ENCODE data around the gene TMEM178A. TPM values are rescaled to one million over a fixed set of nuclear protein-coding genes. Genes with fewer than 3 reads are reported as not detected.
"Not testable (repeated sequence)": the region's sequence is repeated elsewhere in the genome, so short reads cannot be mapped to it uniquely, and the experiment has no call there.

The TMEM178A gene
- 15.2 TPM for polyA plus RNA-seq (ENCODE audit: insufficient read length)

DNA sequence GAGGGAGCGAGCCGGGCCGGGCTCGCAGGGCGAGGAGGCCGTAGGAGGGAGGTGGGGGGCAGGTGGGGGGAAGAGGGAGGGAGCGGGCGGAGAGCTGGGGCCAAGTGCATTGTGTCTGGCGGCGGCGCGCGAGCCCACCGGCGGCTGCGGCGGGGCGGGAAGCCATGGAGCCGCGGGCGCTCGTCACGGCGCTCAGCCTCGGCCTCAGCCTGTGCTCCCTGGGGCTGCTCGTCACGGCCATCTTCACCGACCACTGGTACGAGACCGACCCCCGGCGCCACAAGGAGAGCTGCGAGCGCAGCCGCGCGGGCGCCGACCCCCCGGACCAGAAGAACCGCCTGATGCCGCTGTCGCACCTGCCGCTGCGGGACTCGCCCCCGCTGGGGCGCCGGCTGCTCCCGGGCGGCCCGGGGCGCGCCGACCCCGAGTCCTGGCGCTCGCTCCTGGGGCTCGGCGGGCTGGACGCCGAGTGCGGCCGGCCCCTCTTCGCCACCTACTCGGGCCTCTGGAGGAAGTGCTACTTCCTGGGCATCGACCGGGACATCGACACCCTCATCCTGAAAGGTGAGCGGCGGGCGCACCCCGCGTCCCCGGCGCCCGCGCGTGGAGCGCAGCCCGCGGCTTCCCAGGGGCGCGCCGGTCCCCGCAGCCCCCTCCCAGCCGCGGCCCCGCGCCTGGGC, at the start of gene TMEM178A:
TSS of gene TMEM178A (plus strand) at position 107 of the 680 bp plus-strand sequence. CDS start at position 165, 58 bp downstream.
- DNase-seq = peak; percentile 17

DNA sequence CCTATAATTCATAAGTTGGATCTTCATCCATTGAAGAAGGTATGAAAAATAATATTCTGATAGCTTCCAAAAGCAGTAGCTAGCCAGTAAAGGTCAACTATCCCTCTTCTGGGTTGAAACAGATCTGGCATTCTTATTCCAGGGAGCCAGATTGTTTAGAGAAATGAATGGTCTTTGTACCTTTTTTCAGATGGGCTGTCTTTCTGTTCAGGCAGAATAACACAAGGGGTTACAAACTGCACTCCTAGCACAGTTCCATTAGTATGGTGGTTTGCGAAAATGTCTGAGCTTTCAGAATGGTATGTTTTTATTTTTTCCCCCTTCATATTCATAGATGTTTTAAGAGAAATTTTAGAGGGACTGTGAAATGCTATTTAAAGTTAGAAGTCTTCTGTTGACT, 47.5 kb upstream of the TMEM178A start:
- DNase-seq = no peak

DNA sequence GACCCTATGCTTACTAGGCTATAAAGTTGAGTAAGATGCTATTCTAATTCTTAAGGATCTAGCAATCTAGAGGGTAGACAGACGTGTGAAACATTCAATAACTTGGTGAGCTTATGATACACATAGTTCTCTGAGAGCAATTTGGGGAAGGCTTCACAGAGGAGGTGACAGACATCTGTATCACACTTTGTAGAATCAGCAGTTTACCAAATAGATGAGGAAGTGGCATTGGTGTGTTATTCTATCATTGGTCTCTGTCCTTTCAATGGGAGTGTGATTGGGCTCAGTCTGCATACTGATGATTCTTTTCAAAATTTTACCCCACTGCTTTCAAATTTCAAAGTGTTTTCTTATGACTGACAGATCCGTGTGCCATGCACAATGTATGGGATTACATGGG, 47.0 kb upstream of the TMEM178A start:
- no peak for DNase-seq

DNA sequence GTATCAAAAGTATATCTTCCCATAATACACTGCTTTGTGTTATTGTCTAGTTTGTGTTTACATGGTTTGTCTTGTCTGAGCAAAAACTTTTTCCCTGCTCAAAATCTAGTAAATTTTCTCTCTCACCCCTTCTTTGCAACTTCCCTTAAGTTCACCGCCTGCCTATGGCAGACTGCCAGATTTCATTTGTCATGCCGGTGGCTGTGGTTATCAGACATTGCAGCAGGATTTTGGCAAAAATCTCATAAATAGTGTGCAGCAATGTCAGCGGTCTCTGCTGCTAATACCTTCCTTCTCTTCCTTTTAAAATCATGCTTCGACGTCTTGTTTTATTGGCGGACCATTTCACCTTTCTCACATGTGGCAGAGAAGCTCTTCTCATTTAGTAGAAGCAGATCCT, 45.6 kb upstream of the TMEM178A start:
- DNase-seq = no peak

DNA sequence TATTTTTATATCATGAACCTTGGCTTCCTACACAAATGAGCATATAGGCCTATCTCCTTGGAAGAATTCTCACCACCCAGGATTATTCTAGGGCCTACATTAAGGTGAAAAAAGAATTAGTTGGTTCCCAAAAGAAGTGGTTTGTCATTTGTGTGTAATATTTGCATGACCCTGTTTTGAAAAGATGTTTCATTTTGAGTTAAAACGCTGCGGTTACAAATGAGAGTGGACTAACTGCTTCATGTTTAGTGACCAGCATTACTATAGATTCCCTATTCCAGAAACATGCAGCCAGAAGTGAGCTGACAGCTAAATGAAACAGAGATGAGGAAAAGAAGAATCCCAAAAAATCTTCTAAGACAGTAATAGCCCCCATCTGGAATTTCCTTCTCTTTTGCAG, 44.1 kb upstream of the TMEM178A start:
- no peak for DNase-seq

DNA sequence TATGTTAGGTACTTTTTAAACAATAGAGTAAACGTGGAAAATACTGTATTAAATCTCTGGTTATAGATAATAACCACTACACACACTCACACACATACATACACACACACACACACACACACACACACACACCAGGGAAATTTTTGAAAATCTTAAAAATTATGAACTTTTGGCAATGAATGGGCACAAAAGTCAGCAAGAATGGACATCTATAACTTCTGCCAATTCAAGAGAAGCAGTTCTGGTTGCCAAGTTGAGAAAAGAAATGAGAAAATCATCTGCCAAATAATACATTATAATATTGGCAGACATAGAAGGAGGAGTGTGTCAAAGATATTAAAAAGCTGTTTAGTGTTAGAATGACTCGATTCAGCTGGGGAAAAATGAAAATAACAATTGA, 42.9 kb upstream of the TMEM178A start:
- DNase-seq = no peak

DNA sequence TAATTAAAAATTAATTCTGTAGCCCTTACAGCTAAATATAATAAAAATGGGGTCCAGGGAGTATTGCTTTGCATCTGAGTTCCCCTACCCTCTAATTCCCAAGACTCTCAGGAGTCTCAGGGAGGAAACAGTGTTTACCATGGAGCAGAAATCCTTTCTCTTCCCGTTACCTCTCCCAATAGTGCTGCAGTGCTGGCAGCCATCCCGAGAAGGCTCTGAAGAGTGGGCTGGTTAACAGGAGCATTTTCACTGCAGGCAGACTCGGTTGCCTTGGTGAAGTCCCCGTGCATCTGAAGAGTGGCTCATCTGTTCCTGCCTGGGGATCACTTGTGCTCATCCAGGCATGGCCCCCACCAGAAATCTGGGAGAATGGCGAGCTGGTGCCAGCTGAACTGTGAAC, 41.8 kb upstream of the TMEM178A start:
- peak; percentile 49 for DNase-seq

DNA sequence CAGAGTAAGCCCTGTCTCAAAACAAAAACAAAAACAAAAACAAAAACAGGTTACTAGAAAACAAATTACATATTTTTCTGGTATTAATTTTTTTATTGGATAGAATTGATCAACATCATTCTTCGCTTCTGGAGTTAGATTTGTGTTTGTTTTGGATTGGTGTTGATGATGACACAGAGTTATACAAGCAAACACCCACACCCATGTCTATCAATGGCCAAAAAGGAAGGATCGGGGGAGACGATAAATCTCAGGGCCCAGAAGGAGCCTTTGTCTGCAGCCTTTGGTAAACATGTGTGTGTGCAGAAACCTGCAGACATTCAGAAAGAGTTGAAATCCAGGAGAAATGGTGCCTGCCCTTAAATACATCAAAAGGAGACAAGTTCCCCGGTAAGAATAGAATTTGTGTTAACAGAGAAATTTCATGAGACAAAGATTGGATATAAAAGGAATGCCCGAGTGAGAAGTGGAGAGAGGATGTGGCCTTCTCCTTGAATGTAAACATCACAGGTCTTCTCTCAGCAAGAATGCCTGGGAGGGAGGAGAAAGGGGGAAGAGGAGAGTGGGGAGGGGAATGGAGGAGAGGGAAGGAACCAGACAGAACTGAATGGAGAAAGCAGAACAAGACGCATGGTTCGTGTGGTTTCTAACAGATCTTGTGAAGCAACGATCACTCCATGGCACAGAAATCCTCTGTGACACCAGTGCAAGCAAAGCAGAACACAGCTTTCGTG, 40.4 kb upstream of the TMEM178A start:
- DNase-seq = no peak

DNA sequence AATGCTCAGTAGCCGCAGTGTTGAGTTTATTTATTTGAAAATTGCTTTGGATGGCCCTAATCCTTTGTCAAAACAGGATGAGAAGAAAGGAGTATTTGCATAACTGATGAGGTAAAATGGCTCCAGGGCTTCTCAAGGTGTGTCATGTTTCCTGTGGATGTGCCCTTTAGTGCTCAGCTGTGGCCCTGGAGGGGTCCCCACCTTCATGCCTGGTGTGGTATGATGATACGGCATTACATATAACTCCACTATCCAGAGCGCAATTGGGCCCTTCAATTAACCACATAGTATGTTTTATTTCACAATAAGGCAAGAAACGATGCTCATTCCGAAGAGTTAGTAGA, 39.8 kb upstream of the TMEM178A start:
- DNase-seq = no peak

DNA sequence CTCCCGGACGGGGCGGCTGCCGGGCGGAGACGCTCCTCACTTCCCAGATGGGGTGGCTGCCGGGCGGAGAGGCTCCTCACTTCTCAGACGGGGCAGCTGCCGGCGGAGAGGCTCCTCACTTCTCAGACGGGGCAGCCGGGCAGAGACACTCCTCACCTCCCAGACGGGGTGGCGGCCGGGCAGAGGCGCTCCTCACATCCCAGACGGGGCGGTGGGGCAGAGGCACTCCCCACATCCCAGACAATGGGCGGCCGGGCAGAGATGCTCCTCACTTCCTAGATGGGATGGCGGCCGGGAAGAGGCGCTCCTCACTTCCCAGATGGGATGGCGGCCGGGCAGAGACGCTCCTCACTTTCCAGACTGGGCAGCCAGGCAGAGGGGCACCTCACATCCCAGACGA, 37.4 kb upstream of the TMEM178A start:
- not testable (repeated sequence) for DNase-seq

DNA sequence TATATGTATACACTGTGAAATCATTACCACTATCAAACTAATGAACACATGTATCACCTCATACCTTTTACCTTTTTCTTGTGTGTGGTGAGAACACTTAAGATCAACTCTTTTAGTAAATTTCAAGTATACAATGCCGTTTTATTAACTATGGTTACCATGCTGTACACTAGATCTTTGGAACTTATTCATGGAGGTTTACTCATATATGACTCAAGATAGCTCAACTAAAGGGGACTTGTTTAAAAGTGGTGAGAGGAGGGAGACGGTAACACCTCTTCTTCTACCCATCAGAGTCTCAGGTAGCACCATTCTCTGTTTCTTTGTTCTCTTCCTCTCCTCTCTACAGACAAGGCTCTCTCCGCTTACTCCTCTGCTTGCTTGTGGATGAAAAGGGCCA, 36.1 kb upstream of the TMEM178A start:
- DNase-seq = no peak

DNA sequence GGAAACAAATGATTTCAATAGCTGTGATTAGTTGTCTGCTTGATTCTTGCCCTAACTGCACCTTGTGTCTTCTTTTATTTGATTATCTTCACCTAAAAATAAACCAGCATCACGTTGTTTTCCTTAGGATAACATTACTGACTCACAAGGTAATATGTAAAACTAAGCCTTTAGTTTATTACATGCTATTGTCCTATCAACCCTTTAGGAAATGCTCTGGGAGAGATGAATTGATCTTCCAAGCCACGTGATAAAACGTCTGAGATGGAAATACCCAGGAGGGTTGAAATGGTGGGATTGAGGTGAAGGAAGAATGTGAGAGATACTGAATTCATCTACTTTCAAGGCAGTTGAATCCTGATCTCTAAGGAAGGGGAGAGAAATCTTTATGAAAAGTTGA, 34.5 kb upstream of the TMEM178A start:
- no peak for DNase-seq

DNA sequence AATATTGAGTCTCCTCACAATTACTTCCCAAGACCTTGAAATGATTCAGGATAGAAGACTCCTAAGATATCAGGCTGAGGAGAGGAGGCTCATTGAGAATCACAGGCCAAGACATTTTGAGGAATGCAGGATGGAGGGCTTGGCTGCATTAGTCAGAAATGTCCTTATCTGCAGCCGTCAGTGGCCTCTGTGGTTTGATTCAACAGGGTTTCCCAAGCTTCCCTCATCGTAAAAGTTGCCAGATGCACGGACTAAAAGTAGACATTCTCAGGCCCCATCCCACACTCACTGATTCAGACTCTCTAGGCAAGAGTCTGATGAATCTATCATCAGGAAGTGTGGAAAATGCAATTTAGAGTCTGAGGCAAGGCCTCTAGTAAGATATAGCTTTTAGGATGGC, 34.0 kb upstream of the TMEM178A start:
- DNase-seq = no peak

DNA sequence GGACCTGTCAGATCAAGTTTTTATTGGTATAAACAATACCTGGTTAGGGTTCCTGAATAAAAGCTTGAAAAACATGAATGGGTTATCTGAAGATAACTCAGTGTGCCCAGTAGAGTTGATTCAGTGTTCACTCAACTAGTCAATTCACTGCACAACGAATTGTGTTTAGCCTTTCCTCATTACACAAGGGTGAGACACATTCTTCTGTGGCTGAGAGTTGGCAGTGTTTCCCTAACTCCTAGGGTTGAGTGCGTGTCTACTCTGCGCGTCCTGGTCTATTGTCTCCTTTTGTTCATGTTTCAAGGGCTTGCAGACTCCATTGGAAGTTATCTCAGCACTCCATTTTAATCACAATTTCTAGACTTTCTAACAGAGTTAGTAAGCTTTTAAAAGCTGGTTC, 32.8 kb upstream of the TMEM178A start:
- DNase-seq = no peak

DNA sequence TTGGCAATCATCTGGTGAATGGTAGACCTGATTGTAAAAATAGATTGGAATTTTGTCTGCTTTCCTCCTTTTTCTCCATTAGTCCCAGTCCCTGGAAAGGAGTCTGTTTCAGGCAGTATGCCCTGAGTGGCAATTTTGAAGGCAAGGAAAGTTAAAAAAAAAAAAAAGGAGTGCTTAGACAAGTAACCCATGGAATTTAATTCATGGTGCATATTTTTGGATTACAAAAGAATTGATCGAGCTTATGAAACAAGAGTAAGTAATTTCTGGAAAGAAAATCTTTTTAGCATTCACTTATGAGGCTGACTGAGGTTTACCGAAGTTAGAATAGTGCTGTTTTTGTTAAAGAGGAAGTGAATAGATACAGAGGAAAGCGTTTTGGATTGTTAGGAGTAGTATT, 29.4 kb upstream of the TMEM178A start:
- no peak for DNase-seq

DNA sequence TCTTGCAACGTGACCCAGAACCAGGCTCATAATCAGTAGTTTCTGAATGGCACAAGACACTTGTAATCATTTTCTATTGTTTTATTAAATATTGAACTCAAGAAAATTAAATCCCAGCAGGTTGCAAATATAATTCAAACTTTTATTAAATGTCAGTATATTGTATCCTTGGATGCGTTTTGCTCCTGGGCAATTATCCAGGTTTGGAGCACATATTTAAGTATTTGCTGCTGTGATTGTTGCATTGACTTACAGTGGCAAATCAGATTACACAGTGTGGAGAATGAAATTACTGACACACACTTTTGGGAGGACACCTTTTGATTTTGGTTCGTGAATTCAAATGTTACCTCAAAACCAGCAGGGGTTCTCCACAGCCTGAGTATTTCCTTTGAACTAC, 27.1 kb upstream of the TMEM178A start:
- DNase-seq = no peak

DNA sequence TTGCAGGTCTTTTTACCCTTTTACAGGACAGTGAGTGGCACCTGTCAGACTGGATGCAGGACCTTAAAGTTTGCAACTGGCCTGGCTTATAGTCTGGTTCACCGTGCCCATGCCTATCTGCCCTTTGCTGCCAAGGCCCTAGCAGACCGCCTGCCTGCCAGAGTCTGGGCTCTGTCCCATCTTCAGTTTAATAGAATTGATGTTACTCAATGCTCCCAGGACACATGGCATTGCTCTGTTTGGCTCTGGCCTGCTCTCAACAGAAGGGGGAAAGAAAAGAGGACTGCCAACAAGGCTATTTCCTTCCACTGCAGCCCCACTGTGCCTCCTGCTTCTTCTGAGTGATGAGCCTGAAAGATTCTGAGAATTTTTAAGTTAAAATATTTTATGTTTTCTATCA, 25.6 kb upstream of the TMEM178A start:
- DNase-seq = no peak

DNA sequence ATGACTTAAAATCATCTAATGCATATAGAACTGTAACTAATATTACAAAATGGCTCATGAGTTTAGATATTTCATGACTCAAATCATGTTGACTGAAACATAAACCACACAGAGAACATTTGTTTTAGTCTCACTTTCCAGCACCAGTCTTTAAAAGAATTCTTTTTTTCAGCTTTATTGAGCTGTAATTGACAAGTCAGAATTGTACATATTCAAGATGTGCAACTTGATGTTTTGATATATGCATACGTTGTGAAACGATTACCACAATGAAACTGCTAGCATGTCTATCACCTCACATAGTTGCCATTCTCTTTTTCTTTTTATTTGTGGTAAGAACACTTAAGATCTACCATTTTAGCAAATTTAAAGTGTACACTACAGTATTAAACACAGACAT, 25.0 kb upstream of the TMEM178A start:
- no peak for DNase-seq

DNA sequence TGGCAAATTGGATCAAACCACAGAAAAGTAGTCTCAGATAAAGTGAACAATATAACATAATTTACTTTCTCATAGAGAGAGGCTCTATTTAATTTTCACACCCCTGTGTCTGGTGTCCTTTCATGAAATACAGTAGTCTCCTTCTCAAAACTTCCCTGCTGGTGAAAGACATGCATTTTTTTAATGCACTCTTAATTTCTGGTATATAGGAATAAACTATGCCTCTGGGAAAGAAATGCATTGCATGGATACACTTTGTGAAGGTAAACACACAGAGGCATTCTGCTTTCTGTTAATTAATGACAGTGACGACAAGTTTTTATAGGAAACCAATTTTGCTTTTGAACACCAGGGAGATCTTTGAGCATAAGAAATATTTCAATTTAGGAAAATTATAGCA, 24.1 kb upstream of the TMEM178A start:
- no peak for DNase-seq

DNA sequence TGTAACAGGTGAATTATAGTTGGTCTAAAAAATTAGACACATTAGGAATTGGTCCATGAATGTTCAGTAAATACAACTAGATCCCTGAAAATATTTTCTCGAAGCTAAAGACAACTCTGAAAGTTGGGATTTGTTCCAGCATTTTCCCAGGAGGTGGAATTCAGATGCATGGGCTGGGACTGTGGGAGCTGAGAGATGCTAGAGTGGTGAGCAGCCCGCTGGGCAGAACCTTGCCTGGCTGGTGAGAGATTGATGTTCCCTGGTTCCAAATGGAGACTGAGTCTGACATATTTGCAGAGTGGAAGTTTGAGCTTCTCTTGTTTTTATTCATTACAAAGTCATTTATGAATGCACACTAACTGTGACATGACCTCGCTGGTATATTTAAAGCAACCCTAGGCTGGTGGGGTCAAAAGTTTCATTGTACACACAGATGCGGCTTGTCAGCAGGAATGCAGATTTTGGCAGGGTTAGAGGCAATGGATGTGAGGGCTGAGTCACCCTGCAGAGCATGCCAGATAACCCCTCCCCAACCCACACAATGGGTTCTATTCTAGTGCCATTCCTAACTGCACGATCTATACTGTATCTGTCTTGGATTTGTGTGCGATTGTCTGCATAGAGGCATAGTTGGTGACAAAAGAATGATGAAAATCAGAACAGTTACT, 23.5 kb upstream of the TMEM178A start:
- DNase-seq = no peak

DNA sequence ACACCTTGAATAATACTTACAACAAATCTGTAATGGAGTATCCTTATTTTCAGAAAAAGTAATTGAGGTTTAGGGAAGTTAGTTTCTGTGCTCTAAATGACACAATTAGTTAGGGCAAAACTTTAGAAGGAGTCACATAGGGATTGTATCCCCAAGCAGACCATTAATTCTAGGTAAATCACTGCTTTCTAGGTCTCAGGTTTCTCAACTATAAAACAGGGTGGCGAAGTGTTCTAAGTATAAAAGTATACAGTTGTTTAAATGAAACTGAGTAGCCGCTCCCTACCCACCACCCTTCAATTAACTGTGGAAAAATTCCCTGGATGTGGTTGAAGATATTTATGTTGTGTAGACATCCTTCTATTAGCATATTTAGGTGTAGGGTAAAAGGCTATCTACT, 19.9 kb upstream of the TMEM178A start:
- no peak for DNase-seq

DNA sequence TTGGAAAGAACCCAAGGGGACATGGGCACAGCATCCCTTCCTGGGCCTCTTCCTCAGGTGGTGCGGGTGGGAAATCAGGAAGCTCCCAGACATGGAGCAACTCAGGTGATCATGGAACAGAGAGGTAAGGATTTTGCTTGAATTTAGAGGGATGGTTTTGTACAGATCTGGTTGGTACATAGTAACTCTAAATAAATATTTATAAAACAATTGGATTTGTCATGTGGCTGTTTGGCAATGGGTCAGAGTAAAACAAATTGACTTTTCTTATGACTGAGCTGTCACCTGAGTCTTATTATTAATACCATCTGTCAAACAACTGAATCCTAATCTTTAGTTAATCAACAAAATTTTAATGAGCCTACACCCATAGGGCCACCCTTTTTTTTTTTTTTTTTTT, 19.4 kb upstream of the TMEM178A start:
- DNase-seq = no peak

DNA sequence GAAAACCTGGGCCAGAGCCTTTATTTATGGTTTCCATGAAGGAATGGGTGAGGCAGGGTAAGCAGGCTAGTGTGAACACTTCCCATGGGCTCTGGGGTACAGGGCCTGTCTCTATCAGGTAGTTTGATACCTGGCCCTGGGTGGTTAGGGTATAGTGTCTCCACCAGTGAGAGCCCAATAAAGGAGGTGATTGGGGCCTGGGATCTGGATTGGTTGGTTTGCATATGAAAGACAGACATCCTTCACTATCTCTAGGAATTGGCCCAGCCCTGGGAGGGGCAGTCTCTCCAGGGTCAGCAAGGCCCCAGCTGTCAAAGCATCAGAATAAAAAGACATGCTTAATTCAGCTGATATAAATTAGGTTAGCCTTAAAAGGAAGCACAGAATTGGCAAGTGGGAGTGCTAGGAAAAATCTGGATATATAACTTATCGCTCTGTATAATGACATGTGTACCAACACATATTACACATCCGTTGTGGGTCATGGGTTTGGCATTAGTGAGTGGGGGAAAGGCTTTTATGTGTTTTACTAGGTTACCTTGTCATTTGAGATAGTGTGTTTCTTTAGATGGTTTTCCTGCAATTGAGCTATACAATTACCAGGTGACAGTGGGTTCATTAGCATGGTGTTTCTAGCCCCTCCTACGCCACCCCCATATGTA, 18.5 kb upstream of the TMEM178A start:
- no peak for DNase-seq

DNA sequence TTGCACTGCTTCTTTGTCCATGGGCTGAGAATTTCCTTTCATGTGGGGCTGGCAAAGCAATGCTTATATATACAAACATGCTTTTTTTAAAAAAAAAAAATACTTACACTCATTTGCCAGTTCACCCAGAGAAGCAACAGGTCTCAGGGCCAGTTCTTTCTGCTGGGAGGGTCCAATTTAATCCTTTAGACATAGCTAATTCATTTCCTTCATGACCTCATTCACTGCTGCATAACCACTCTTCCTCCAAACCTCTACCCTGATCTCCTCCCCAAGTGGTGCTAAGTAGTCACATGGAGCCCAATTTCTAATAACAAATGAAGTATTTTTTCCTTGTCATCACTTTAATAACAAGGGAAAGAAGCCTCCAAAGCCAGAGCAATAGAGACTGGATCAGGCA, 17.1 kb upstream of the TMEM178A start:
- no peak for DNase-seq
